HG03159 (cell line): ENCODE results near the gene FNBP1L.

Experiments
- ATAC-seq: cut with Tn5 transposase; IDR thresholded peaks from one replicate; pipeline ENCODE4 v1.9.1; 2021; ENCODE audit warnings: mild to moderate bottlenecking, moderate library complexity; ENCODE audit not compliant: unreplicated experiment

Gene FNBP1L

DNA sequence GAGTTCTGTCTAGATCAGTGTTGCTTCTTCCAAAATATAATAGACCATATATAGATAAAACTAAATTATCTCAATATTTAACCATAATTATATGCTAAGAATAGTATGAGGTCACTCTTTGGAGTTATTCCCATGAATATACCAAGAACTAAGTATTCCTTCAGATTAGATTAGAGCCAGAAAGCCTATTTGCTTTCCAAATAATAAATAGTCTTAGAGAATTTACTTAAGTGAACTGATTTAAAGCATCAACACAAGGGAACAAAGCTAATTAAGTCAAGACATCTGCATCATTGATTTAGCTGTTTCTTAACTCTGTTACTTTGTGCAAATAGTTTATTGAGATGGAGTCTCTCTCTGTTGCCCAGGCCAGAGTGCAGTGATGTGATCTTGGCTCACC is 35.7 kb downstream of the FNBP1L start:
- ATAC-seq, result no peak

DNA sequence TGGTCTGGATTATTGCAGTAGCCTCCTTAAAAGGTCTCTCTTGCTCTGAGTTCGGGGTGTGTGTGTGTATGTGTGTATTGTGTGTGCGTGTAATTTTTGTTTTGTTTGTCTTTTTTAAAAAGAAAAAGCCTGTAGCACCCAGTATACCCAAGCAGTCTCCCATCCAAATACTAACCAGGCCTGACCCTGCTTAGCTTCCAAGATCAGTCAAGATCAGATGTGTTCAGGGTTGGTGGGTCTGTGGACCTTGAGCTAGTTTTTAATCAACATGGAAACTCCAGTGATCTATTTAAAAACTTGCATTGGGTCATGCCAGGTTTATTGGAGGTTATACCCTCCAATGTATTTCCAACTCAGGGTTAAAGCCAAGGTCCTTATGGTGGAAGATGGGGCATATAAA is 40.3 kb downstream of the FNBP1L start:
- ATAC-seq, result no peak

DNA sequence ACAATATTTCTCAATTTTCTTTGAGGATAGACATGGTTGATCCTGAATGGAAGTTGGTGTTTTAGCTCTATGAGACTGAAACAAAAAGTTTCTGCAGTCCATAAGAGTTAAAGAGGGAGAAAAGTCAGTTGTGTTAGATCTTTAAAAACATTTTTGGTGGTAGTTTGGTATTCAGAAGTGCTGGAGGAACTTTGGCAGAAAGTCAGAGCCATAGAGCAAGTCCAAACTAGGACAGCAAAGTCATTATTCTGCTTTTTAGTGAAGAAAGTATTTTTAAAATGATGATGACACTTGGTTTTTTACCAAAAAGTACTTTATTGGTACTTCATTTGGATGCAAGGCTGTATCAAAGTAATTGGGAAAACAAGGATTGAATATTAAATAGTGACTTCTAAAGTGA is 41.8 kb downstream of the FNBP1L start:
- no peak for ATAC-seq

DNA sequence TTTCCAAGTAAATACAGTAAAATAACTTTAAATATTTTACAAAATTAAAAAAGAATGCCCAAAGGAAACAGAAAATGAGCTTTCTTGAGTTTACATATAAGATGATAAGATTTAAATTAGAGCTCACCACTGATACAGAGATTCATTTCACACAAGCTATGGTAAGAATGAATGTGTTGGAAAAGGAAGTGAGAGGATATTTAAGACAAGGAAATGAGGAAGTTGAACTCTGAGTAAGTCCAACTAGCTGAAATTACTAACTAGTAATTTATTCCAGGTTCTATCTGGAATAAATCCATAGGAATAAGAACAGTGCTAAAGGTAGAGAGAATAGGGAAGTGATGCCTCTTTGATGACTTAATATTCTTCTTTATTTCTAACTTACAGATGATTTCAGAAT is 42.4 kb downstream of the FNBP1L start:
- ATAC-seq, result no peak

DNA sequence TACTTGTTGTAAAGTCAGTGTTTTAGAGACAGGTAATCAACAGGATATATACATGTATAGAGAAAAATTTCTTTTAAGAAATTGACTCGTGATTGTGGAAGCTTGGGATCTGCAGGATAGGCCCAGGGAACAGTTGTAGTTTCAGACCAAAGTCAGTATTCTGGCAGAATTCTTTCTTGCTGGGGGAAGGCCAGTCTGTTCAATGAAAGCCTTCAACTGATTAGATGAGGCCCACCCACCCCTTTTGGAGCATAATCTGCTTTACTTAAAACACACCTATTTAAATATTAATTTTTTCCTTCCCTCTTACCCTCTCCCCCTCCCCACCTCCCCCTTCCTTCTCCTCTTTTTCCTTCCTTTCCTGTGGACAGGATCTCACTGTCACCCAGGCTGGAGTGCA is 48.0 kb downstream of the FNBP1L start:
- ATAC-seq, result no peak

DNA sequence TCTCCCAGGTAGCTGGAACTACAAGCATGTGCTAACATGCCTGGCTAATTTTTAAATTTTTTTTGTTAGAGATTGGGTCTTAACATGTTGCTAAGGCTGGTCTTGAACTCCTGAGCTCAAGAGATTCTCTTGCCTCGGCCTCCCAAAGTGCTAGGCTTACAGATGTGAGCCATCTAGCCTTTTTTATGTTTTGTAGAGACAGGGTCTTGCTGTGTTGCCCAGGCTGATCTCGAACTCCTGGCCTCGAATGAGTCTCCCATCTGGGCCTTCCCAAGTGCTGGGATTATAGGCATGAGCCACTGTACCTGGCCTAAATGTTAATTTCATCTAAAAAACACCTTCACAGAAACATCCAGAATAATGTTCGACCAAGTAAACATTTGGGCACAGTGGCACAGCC is 48.6 kb downstream of the FNBP1L start:
- no peak for ATAC-seq

DNA sequence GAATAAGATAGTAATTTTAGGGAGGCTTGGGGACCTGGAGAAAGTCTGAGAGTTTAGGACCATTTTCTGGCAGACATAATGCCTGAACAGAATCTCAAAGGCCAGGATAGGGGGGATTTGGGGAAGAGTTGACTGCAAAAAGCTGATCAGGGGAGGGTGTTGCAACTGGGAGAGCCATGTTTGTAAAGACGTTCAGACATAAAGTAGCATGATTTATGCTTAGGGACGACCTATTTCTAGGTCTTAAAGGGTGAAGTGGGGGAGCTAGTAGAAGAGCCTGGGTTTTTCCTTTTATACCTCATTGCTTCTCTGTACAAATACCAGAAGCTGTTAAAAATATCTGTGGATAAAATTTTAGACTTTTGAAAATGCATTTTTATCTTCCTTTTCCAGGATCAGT is 51.2 kb downstream of the FNBP1L start:
- ATAC-seq, result no peak

DNA sequence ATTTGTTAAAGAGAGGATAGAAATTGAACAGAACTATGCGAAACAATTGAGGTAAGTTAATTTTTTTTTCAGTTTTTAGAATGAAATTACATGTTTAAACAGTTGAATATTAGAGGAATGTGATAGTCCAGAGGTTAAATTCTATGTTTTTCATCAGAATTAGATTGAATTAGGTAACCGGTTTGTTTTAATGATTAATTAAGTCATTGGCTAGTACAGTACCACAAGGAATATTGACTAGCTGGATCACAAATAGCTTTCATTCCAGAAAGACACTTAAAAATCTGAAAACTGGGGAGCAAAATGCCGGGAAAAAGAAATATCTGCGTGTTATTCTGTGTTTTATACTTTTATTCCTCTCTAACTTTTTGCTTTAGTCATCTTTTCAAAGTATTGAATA is 51.6 kb downstream of the FNBP1L start:
- no peak for ATAC-seq

DNA sequence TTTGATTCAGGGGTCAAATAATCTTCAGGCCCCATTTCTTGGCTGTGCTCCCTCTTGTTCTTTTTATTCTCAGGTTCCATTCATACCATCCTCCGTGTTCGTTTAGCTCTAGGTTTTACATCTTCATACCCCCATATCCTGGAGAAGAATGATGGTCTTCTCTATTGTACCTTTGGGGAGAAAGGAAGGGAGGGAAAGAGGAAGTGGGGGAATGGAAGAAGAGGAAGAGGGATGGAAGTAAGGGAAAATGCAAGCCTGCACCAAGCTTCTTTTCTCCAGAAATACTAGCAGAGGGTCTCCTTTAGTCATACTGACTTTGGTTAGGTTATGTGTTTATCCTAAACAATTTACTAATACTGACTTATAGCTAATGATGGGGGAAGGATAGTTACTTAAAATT is 52.4 kb downstream of the FNBP1L start:
- no peak for ATAC-seq

DNA sequence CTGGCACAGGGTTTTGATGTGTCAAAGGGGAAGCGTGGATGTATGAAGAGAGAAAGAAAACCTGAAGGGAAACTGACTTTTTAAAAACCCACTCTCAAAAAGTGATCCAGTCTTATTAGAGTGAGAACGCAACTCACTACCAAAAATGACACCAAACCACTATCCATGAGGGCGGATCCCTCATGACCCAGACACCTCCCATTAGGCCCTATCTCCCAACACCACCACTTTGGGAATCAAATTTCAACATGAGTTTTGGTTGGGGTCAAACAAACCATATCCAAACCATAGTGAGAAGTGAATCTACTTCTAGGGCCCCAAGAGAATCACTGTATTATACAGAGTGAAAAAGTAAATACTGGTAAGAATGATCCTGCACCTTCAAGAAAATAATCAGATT is 53.5 kb downstream of the FNBP1L start:
- ATAC-seq, result no peak

DNA sequence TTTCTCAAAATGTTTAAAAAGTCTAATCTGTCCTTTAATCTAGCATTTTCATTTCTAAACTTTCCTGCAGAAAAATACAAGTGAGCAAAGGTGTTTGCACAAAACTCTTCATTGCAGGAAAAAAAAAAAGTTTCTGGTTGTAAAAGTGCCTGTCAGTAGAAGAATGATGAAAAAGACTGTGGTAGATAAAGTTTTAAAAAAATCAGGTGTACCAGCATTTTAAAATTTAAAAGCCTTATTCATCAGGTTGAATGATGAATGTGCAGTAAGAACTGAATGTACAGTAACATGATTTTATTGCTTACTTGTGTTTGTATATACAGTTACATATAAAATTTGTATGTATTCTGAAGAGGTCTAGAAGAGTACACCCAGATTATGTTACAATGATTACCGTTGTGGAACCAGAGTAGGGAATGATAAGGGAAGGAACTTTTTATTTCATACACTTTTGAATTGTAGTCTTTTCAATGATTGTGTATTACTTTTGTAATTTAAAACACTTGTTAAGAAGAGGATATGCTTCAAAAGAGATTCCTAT is 54.0 kb downstream of the FNBP1L start:
- no peak for ATAC-seq

DNA sequence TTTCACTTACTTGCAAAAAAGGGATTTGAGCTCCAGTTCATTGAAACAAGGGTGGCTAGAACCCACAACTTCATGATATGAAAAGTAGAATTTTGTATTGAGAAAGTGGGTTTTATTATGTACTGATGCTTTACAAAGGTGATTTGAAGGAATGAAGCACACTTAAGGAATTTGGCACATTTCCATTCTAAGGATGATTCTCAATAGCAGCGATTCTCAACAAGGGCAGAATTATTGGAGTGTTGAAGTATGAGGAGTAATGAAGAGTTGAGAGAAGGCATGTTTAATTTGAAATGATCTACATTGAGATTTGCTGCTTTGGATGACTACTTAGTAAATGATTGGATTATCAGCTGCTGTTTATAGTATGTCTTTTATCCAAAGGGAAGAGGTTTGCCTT is 54.7 kb downstream of the FNBP1L start:
- no peak for ATAC-seq

DNA sequence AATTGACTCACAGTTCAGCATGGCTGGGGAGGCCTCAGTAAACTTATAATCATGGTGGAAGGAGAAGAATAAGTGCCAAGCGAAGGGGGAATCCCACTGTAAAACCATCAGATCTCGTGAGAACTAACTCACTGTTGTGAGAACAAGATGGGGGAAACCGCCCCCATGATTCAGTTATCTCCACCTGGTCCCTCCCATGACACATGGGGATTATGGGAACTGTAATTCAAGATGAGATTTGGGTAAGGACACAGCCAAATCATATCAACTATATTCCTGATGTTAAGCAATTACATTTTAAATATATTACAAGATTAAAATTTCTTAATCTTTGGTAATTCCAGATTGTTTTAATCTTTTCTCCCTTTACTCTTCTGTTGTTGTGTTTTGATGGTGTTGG is 55.2 kb downstream of the FNBP1L start:
- ATAC-seq, result no peak

DNA sequence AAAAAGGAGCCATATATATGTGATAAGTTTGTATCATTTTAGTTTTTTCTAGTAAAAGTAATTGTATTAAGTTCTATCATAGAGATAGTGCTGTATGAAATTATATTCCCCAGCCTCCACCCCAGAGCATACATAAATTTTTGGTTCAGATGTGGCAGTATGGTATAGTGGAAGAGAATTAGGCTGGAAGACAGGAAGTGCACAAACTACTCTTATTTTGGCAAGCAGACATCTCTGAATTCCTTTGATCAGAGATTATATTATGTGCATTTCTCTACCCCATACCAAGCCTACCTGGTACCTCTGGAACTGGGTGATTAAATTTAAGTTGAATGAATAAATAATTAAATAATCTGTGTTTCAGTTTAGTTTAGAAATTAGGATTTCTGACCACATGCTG is 55.9 kb downstream of the FNBP1L start:
- ATAC-seq, result no peak

DNA sequence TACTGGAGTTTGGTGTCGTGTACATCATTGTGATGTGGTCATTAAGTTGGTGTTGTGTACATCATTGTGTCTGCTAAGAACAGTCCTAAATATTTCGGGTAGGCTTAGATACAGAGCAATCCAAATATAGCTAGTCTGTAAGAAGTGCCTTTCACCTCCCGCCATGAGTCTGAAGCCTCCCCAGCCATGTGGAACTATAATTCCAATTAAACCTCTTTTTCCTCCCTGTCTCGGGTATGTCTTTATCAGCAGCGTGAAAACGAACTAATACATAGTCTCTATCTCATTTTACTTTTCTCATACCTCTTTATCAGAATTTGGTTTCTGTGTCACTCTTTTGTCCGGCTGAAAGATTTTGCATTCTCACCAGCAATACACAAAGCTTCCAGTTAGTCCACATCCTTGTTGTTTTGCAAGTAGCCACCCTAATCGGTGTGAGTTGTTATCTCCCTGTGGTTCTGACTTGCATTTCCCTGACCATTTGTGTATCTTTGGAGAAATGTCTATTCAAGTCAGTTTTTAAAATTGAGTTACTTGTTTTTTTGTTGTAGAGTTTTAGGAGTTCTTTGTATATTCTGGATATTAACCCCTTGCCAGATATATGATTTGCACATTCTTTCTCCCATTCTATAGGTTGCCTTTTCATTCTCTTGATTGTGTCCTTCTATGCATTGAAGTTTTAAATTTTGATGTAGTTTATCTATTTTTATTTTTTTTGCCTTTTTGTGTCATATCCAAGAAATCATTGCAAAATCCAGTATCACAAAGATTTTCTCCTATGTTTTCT is 56.5 kb downstream of the FNBP1L start:
- no peak for ATAC-seq

DNA sequence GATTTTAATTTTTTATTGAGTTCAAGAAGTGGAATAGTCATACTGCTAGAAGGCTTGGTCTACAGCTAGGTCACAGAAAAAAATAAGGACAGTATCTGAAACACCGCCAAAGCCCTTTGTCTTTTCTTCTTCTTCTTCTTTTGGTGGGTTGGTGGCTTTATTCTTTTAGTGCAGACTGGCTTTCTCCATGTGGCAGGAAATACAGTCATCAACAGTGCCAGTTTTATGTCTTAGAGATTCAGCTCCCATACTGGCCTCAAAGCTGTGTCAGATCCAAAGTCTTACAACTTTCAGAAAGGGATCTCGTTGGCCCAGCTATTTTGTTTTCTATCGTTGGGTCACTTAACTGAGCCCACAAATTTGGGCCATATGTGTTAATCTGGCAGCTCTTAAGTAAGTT is 58.2 kb downstream of the FNBP1L start:
- ATAC-seq, result no peak

DNA sequence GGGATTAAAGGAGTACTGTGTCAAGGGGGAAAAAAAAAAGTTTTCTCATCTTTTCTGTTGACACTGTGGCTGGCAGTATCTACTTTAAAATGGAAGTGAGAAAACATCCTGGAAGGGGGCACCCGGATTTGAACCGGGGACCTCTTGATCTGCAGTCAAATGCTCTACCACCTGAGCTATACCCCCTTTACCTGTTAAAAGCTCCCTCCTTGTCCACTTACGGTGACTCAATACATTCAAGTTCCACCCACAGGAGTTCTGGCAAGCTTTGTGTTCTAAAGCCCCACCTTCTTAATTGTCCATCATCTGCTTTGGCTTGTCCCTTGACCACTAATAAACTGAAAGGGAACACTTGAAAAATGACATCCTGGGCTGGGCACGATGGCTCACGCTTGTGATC is 68.2 kb downstream of the FNBP1L start:
- no peak for ATAC-seq

DNA sequence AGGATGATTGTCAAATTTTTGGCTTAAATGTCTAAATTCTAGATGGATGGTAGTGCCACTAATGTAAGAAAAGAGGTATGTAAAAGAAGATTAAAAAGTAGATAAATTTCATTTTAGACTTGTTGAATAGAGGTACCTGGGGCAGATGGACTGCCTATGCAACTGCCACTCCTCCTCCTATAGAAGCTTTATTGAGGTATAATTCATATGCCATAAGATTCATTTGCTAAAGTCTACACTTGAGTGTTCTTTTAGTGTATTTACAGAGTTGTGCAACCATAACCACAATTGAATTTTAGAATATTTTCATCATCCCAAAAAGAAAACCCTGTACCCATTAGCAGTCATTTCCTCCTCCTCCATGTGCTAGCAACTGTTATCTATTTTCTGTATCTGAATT is 70.6 kb downstream of the FNBP1L start:
- no peak for ATAC-seq

DNA sequence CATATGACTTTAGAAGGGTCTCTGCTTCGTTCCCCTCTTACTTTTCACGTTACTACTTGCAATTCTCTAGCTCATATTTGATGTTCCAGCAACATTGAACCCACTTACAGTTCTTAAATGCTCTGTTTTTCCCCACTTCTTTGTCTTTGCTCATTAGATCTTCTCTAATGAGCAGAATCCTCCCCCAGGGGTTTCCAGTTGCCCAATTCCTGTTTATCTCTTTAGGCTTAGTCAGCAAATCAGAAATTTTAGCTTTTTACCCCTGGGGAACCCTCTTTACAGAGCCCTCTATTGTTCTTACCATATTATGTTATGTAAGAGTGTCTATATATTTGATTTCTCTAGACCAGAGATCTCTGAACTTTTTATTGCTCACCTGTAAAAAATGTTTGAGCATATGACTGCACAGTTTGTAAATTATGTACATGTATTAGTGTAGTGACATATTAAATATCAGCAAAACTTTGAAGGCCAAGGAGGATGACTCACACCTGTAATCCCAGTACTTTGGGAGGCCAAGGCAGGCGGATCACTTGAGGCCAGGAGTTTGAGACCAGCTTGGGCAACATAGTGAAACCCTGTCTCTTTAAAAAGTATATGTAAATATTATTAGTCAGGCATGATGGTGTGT is 71.4 kb downstream of the FNBP1L start:
- ATAC-seq, result no peak

DNA sequence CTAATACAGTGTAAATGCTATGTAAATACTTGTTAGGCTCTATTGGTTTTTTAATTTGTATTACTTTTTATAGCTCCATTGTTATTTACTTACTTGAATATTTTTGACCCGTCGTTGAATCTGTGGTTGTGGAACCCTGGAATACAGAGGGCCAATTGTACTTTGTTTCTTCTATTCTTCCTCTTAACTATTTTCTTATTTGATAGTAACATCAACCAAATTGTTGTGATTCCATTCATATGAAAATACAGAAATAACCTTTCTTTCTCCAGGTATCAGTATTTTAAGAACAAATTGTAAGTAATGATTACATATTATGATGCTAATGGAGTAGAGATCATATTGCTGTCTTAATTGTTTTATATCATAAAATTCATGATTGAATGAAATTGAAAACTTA is 73.7 kb downstream of the FNBP1L start:
- ATAC-seq, result no peak

DNA sequence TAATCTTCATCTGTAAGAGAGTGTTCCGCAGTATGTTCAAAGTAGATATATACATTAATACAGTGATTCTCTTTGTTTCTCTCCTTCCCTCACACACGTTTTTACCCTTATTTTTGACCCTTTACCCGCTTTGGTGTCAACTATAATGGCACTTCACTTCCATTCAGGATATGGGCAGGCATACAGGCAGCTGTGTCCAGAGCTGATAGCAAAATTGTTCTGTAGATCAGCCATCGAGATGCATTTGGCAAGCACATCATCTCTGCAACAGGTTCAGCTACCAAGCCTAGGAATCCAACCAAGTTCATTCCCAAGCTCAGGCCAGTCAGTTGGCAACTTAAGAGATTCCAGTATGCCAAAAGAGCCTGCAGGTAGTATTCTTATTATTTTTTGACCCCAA is 74.8 kb downstream of the FNBP1L start:
- ATAC-seq, result no peak

DNA sequence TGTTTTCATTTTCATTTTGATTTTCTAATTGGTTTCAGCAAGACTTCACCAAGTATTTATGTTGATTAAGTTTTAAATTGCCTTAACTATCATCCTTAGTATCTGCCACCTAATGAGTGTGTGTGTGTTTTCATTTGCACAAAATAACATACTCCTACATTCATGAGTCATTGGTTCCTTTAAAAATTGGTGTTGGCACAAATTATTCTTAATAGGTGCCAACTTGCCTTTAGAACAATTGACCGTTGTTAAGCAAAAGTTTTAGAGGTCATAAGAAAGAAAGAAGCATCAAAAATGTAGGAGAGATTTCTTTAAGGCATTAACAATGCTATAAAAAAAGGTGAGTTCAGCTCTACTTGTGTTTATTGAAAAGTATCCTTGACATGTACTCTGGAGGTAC is 77.5 kb downstream of the FNBP1L start:
- ATAC-seq, result no peak

DNA sequence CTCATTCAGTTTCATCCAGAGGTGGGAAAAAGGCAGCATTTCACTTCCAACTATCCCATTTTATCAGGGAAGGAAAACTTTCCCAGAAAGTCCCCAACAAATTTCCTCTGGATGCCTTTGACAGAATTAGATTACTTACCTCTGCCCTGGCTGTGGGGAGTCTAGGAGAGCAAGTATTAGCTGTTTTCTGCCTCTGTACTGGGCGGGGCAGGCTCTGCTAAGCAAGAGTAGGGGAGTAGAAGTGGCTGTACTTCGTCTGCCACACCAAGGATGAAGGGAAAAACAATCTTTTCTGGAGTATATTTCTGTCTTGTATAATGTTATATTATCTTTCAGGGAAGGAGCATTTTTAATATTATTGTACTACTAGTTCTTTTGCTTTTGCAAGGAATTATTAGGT is 78.5 kb downstream of the FNBP1L start:
- ATAC-seq, result no peak
